ENCODE data around the gene PPM1H. TPM values are rescaled to one million over a fixed set of nuclear protein-coding genes. Genes with fewer than 3 reads are reported as not detected.
"Not testable (repeated sequence)": the region's sequence is repeated elsewhere in the genome, so short reads cannot be mapped to it uniquely, and the experiment has no call there.

Gene PPM1H
- total RNA-seq, 1 experiment from 2014 or later, result 8.5 TPM

- no peak overlapping the region for H3K27ac ChIP-seq
- no peaks in the 10 kb centered on the region for H3K9me3 ChIP-seq (replicated peaks)
- H3K27me3 ChIP-seq (replicated peaks), result no peaks in the 10 kb centered on the region
- no peaks in the 10 kb centered on the region for H3K36me3 ChIP-seq
- no peak for DNase-seq (ENCODE audit: low read depth in 1 of 2, low spot score in 2 of 2)
- H3K4me3 ChIP-seq, result no peak overlapping the region
- H3K4me1 ChIP-seq (replicated peaks), result peaks cover 18% of the 10 kb centered on the region
Measured at GRCh38 chr12:62684570-62685295, 250.2 kb downstream of the PPM1H start.

GRCh38 chr12:62683776-62684569, 251.0 kb downstream of the PPM1H start:
- Histone ChIP-seq H3K27me3 (replicated peaks) (no peaks in the 10 kb centered on the region), H3K9me3 (replicated peaks) (no peaks in the 10 kb centered on the region), H3K36me3 (no peaks in the 10 kb centered on the region), H3K4me1 (replicated peaks) (peaks cover 13% of the 10 kb centered on the region), H3K4me3 (no peak overlapping the region), H3K27ac (no peak overlapping the region)
- DNase-seq (ENCODE audit: low read depth in 1 of 2, low spot score in 2 of 2), result no peak

- H3K27ac ChIP-seq, result no peak overlapping the region
- no peak overlapping the region for H3K4me3 ChIP-seq
- H3K4me1 ChIP-seq (replicated peaks), result peaks cover 11% of the 10 kb centered on the region; the same call in 1 of the 2 replicates
- no peaks in the 10 kb centered on the region for H3K9me3 ChIP-seq (replicated peaks)
- H3K36me3 ChIP-seq, result no peaks in the 10 kb centered on the region; the same call in 1 of the 2 replicates
- no peaks in the 10 kb centered on the region for H3K27me3 ChIP-seq (replicated peaks)
- no peak for DNase-seq (ENCODE audit: low read depth in 1 of 2, low spot score in 2 of 2)
Measured at GRCh38 chr12:62681306-62681705, 253.6 kb downstream of the PPM1H start.

- H3K4me1 ChIP-seq (replicated peaks), result peaks cover 7% of the 10 kb centered on the region; the same call in 1 of the 2 replicates
- H3K36me3 ChIP-seq, result no peaks in the 10 kb centered on the region; the same call in 1 of the 2 replicates
- H3K4me3 ChIP-seq, result no peak overlapping the region
- H3K27me3 ChIP-seq (replicated peaks), result no peaks in the 10 kb centered on the region
- DNase-seq (ENCODE audit: low read depth in 1 of 2, low spot score in 2 of 2), result no peak
- H3K9me3 ChIP-seq (replicated peaks), result no peaks in the 10 kb centered on the region
- no peak overlapping the region for H3K27ac ChIP-seq
Measured at GRCh38 chr12:62679608-62680007, 255.3 kb downstream of the PPM1H start.

DNA sequence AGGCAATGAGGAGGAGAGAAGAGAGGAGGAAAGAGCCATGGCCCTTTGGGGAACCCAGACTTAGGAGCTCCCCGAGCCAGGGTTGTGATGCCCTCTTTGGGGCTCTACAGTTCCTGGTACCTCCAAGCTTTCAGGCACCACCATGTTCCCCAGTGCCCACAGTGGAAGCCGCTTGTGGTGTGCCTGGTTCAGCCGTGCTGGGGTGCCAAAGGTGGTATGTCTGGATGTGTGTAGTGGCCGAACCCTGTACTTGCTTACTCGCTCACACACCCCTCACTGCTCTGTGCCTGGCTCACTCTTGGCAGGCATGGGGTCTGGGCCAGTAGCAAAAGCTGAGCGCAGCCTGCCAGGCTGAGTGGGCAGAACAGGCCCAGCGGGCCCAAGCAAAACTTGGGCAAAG, 257.6 kb downstream of the PPM1H start:
- no peak overlapping the region for H3K27ac ChIP-seq
- no peaks in the 10 kb centered on the region for H3K27me3 ChIP-seq (replicated peaks)
- no peaks in the 10 kb centered on the region; the same call in 1 of the 2 replicates for H3K36me3 ChIP-seq
- peaks cover 5% of the 10 kb centered on the region; the same call in 1 of the 2 replicates for H3K4me1 ChIP-seq (replicated peaks)
- DNase-seq (ENCODE audit: low read depth in 1 of 2, low spot score in 2 of 2), result no peak
- H3K4me3 ChIP-seq, result no peak overlapping the region
- H3K9me3 ChIP-seq (replicated peaks), result no peaks in the 10 kb centered on the region

- H3K4me1 ChIP-seq (replicated peaks), result peaks cover 5% of the 10 kb centered on the region; the same call in 1 of the 2 replicates
- H3K4me3 ChIP-seq, result no peak overlapping the region
- no peaks in the 10 kb centered on the region for H3K9me3 ChIP-seq (replicated peaks)
- no peaks in the 10 kb centered on the region for H3K27me3 ChIP-seq (replicated peaks)
- H3K27ac ChIP-seq, result no peak overlapping the region
- H3K36me3 ChIP-seq, result no peaks in the 10 kb centered on the region; the same call in 1 of the 2 replicates
- no peak for DNase-seq (ENCODE audit: low read depth in 1 of 2, low spot score in 2 of 2)
Measured at GRCh38 chr12:62676521-62677307, 258.2 kb downstream of the PPM1H start.

- H3K27me3 ChIP-seq (replicated peaks), result no peaks in the 10 kb centered on the region
- H3K9me3 ChIP-seq (replicated peaks), result no peaks in the 10 kb centered on the region
- H3K4me1 ChIP-seq (replicated peaks), result no peaks in the 10 kb centered on the region
- DNase-seq (ENCODE audit: low read depth in 1 of 2, low spot score in 2 of 2), result no peak
- no peaks in the 10 kb centered on the region; the same call in 1 of the 2 replicates for H3K36me3 ChIP-seq
- no peak overlapping the region for H3K4me3 ChIP-seq
- H3K27ac ChIP-seq, result no peak overlapping the region
Measured at GRCh38 chr12:62673028-62673815, 261.7 kb downstream of the PPM1H start.

- H3K9me3 ChIP-seq (replicated peaks), result no peaks in the 10 kb centered on the region
- no peaks in the 10 kb centered on the region for H3K27me3 ChIP-seq (replicated peaks)
- no peak for DNase-seq (ENCODE audit: low read depth in 1 of 2, low spot score in 2 of 2)
- H3K36me3 ChIP-seq, result no peaks in the 10 kb centered on the region
- no peaks in the 10 kb centered on the region for H3K4me1 ChIP-seq (replicated peaks)
- no peak overlapping the region for H3K27ac ChIP-seq
- H3K4me3 ChIP-seq, result no peak overlapping the region
Measured at GRCh38 chr12:62670986-62671720, 263.8 kb downstream of the PPM1H start.

- DNase-seq (ENCODE audit: low read depth in 1 of 2, low spot score in 2 of 2), result no peak
- no peak overlapping the region for H3K27ac ChIP-seq
- H3K36me3 ChIP-seq, result no peaks in the 10 kb centered on the region
- no peaks in the 10 kb centered on the region for H3K9me3 ChIP-seq (replicated peaks)
- H3K27me3 ChIP-seq (replicated peaks), result no peaks in the 10 kb centered on the region
- no peak overlapping the region for H3K4me3 ChIP-seq
- no peaks in the 10 kb centered on the region for H3K4me1 ChIP-seq (replicated peaks)
Measured at GRCh38 chr12:62668782-62669181, 266.2 kb downstream of the PPM1H start.

DNA sequence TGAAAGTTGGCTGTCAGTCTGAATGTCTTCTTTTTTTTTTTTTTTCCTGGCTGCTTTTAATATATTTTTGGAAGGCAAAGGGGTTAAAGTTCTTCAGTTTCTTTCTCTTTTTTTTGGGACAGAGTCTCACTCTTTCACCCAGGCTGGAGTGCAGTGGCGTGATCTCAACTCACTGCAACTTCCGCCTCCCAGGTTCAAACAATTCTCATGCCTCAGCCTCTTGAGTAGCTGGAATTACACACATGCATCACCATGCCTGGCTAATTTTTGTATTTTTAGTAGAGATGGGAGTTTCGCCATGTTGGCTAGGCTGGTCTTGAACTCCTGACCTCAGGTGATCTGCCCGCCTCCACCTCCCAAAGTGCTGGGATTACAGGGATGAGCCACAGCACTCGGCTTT, 270.0 kb downstream of the PPM1H start:
- H3K4me3 ChIP-seq; H3K27ac ChIP-seq; H3K9me3 ChIP-seq (replicated peaks); H3K27me3 ChIP-seq (replicated peaks); DNase-seq (ENCODE audit: low read depth in 1 of 2, low spot score in 2 of 2); H3K36me3 ChIP-seq; H3K4me1 ChIP-seq (replicated peaks): not testable (repeated sequence)

- no peak overlapping the region for H3K27ac ChIP-seq
- peaks cover 17% of the 10 kb centered on the region for H3K4me1 ChIP-seq (replicated peaks)
- no peaks in the 10 kb centered on the region for H3K9me3 ChIP-seq (replicated peaks)
- no peak for DNase-seq (ENCODE audit: low read depth in 1 of 2, low spot score in 2 of 2)
- no peak overlapping the region for H3K4me3 ChIP-seq
- no peaks in the 10 kb centered on the region for H3K36me3 ChIP-seq
- no peaks in the 10 kb centered on the region for H3K27me3 ChIP-seq (replicated peaks)
Measured at GRCh38 chr12:62660756-62661155, 274.2 kb downstream of the PPM1H start.

DNA sequence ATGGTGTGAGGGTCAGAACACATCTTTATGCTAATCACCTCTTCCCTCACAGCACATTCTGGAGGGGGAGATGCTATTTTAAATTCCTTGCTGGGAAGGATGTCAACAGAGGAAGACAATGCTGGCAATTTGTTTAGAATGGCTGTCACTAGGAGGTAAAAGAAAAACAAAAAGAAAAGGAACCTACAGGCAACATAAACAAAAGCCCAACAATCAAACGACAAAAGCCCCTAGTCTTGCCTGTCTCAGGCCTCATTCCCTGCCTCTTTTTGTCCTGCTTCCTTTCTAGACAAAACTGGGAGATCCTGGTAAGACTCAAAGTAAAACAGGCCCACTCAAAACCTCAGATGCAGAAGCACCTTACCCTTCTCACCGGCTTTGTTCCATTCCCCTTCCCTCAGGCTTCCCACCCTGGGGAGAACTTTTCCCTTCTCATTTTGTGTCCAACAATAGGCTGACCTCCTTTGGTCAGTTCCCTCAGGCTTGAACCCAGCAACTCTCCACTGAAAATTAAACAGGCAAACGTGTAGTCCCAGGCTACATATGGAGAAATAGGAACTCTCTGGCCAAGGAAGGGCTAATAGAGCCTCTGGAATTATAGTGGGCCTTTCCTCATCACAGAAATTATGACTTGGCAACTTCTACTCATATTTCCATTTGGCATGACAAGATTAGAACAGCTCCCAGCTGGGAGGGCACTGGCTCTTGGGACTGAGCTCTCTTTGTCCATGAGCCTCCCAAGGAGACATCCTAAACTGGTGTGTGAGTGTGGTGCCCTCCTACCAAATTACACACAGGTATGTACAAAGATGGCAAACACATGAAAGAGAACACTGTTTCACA, 275.3 kb downstream of the PPM1H start:
- peaks cover 17% of the 10 kb centered on the region for H3K4me1 ChIP-seq (replicated peaks)
- H3K9me3 ChIP-seq (replicated peaks), result no peaks in the 10 kb centered on the region
- no peak overlapping the region for H3K4me3 ChIP-seq
- H3K27ac ChIP-seq, result peak overlapping the region; percentile 17; the same call in 1 of the 2 replicates
- peak in 1 of 2 experiments; percentile 53 for DNase-seq (ENCODE audit: low read depth in 1 of 2, low spot score in 2 of 2)
- no peaks in the 10 kb centered on the region for H3K27me3 ChIP-seq (replicated peaks)
- no peaks in the 10 kb centered on the region for H3K36me3 ChIP-seq

Data from SJSA1 (cell line).